HG03460 (cell line): ENCODE data around the gene UHRF1.
"Not testable (repeated sequence)": the region's sequence is repeated elsewhere in the genome, so short reads cannot be mapped to it uniquely, and the experiment has no call there.

ENCODE experiments used
- ATAC-seq: cut with Tn5 transposase; IDR thresholded peaks from one replicate; pipeline ENCODE4 v1.9.1; 2021; ENCODE audit not compliant: unreplicated experiment

The UHRF1 gene

DNA sequence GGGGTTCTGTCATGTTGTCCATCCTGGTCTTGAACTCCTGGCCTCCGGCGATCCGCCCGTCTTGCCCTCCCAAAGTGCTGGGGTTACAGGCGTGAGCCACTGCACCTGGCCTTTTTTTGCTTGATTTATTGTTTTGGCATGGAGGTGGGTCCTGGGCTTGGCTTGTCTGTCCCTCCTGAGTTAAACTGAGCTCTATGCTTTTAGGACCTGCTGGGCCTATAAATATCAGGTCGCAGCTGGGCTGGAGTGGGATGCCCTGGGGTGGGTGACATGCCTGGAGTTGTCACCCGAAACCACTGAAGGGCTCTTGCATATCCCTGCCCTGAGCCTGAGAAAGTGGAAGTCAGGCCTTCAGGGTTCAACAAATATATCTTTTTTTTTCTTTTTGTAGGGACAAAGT is 12.2 kb upstream of the UHRF1 start:
- no peak for ATAC-seq

- not testable (repeated sequence) for ATAC-seq
These were observed 8.4 kb upstream of the UHRF1 start for GRCh38 chr19:4900879-4901278.

GRCh38 chr19:4902796-4903195 is 6.5 kb upstream of the UHRF1 start, which contains the start of gene ARRDC5:
Gene ARRDC5, minus strand, starts transcription at chr19:4902896. Its CDS starts 71 bp downstream, at chr19:4902825.
- ATAC-seq: no peak

DNA sequence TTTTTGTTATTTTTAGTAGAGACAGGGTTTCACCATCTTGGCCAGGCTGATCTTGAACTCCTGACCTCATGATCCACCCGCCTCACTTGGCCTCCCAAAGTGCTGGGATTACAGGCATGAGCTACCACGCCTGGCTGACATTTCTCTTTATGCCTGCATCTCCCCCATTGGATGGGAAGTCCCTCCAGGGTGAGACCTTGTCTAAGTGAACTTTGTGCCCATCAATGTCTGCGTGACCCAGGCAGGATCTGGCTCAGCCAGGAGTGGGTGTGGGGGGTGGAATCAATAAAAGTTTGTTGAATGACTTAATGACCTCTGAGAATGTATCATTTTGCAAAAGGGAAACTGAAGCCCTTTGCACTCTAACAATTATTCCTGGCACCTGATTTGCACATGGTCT is 4.8 kb upstream of the UHRF1 start:
- no peak for ATAC-seq

DNA sequence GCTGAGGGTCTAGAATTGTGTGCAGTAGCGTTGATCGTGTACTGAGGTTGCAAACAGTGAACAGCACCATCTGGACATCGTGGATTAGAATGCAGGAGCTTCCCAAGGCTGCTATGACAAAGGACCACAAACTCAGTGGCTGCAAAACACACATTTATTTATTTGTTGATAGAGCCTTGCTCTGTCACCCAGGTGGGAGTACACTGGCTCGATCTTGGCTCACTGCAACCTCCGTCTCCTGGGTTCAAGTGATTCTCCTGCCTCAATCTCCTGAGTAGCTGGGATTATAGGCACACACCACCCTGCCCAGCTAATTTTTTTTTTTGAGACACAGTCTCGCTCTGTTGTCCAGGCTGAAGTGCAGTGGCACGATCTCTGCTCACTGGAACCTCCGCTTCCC is 2.3 kb upstream of the UHRF1 start:
- no peak for ATAC-seq

DNA sequence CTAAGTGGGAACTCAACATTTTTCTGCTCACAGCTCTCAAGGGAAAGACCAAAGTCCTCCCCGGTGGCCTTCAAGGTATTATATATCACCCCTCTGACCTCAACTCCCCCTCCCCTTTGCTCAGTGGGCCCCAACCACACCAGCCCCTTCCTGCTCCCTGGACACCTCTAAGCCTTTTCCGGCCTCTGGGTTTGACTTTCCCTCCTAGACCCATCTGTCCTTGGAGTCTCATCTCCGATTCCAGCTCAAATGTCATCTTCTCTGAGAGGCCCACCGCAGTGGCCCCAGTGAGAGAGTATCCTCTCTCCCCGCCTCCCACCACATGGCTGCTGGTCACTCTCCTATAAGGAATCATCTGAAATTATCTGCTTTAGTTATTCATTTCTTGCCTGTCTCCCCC is 941 bp upstream of the UHRF1 start:
- ATAC-seq: no peak

- no peak for ATAC-seq
These were observed 533 bp upstream of the UHRF1 start for GRCh38 chr19:4908781-4909155.

DNA sequence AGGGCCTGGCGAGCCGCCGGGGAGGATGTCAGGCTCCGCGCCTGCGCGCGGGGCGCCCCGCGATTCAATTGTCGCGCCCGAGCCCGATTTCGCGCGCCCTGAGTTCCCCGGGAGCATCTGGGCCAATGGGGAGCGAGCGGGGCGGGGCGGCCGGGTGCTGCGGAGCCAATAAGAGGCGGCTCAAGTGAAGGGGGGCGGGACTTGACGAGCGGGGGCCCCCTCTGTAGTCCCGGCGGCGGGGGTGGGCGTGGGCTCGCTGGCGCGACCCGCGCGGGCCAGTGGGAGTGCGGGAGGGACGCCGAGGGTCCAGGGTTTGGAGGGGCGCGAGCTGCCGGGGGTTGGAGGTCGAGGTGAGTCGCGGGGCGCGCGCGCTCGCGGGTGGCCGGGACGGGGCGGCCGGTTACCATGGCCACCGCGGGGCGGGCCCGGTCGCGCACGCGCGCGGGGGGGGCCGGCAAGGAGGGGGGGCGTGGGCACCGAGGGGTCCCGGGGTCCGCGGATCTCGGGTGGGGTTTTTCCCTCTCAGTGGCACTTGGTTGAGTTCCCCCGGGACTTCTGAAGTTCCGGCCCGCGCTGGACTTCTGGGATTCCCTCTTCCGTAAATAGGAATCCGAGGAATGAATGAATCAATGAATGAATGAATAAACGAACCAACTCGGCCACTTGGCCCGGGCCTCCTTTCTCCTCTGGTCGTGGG is 744 bp downstream of the UHRF1 start:
- peak; percentile 72 for ATAC-seq

GRCh38 chr19:4910594-4911281 is 1.4 kb downstream of the UHRF1 start:
- ATAC-seq: no peak

DNA sequence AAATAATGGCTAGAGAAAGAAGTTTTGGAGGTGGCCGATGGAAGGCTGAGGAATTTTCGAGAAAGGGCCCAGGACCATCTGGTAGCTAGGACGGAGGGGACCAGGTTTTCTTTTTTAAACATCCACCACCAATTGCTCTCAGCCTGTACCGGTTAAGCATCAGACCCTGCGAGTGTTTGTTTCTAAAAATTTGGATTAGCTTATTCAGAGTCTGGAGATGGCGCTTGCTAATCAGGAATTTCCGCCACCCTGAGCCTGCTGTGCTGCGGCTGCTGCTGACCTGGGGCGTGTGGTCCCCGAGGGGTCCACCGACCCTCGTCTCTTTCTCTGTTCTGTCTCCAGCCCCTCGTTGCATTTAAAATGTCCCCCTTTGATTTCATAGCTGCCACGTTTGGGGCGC is 2.0 kb downstream of the UHRF1 start:
- ATAC-seq: no peak

GRCh38 chr19:4911786-4912672 is 2.7 kb downstream of the UHRF1 start:
- ATAC-seq: no peak

- ATAC-seq: no peak
These were observed 4.9 kb downstream of the UHRF1 start for GRCh38 chr19:4913996-4914735.

DNA sequence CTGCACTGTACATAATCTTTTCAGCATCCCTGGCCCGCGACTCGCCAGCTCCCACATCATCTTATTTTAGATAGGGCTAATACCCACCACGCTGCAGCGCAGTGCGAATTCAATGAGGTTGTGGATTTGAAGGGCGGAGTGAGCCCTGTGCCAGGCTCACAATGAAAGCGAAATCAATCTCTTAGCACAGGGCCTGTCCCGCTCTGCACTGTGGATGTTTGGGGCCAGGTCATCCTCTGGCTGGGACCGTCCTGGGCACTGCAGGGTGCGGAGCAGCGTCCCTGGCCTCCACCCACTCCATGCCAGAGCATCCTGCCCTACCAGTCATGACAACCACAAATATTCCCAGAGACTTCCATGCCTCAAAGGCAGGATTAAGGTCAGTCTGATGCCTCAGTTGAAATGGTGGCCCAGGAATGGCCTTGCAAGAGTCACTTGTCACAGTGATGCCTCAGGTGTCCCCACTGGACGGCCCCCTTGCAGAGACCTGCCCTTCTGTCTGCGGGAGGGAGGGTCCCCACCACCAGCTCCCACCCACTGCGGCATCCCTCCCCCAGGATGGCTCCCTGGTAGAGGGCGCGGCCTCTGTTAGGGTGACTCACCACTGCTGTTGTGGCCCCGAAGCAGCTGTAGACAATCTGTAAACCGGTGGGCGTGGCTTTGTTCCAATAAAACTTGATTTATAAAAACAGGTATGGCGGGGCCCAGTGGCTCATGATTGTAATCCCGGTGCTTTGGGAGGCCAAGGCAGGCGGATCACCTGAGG is 5.6 kb downstream of the UHRF1 start:
- ATAC-seq: no peak

- no peak for ATAC-seq
These were observed 7.2 kb downstream of the UHRF1 start for GRCh38 chr19:4916292-4917082.

DNA sequence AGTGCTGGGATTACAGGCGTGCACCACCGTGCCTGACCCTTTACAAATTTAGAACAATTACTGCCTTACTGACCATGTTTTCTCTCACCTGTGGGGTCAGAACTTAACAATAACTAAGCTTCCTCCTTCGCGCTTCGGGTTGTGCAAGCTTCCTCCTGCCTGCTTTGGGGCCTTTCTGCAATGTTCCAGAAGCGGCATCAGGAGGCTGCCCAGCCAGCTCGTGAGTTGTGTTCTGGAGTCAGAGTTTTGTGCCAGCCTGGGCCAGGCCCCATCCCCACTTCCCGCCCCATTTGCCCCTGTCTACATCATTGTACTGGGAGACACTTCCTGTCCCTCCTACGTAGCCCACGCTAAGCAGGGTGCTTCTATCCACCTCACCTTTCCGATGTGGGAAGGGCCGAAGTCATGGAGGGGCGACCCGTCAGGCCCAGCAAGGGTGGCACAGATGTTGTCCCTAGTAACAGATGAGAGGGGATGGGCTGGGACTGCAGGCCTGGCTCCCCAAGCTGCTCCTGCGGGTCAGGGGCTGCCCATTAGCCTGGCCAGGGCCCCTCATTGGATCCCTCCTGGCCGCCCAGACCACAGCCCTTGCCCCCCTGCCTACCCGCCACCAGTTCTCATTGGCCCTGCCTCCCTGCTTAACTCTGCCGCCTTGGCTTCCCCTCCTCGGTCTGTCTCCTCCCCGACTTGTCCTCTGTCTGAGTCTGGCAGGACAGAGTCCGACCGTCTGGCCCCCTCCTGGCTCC is 13.4 kb downstream of the UHRF1 start:
- no peak for ATAC-seq

GRCh38 chr19:4923276-4923747 is 14.0 kb downstream of the UHRF1 start:
- no peak for ATAC-seq

GRCh38 chr19:4929186-4929585 is 19.9 kb downstream of the UHRF1 start:
- ATAC-seq: no peak

DNA sequence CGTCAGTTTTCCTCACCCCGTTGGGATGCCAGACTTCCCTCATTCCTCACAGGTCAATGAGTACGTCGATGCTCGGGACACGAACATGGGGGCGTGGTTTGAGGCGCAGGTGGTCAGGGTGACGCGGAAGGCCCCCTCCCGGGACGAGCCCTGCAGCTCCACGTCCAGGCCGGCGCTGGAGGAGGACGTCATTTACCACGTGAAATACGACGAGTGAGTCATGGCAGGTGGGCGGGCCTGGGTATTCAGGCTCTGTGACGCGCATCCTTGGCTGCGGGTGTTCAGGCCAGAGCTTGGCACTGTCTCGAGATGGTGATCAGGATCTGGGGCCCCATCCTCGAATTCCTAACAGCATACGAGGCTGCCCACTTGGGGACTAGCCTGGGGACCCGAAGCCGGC is 21.4 kb downstream of the UHRF1 start:
- no peak for ATAC-seq

- no peak for ATAC-seq
These were observed 23.4 kb downstream of the UHRF1 start for GRCh38 chr19:4932711-4933110.
